ENCODE data around the gene TRIM3. TPM values are rescaled to one million over a fixed set of nuclear protein-coding genes. Genes with fewer than 3 reads are reported as not detected.

TRIM3 gene
- total RNA-seq, 2 donors from 2014 or later: 40.3 to 40.4 TPM

DNA sequence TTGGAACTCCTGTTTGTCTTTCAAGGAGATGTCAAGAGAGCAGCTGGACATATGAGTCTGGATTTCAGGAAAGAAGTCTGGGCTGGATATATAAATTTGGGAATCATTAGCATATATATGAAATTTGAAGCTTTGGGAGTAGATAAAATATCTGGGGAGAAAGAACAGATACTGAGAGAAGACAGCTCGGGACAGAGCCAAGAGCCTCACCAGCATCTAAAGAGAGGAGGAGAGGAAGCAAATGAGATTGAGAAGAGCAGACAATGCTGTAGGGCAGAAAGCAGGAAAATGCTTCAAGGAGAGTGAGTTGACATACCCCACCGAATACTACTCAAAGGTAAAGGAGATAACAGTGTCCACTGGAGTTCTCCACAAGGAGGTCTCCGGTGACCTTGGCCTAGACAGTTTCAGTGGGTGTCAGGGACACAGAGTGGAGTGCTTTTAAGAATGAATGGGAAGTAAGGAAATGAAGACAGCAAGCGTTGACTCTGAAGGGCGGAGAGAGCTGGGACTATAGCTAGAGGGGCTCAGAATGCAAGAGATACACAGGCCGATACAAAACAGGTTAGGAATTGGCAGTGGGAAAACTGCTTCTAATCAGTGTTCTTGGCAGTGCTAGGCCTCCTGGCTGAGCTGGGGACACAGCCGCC, 55.7 kb downstream of the TRIM3 start:
- no peak for ATAC-seq (ENCODE audit: insufficient number of reproducible peaks, low FRiP score, low read depth)
- peak overlapping the region in 1 of 2 donors; percentile 91 for H3K27ac ChIP-seq
- TF ChIP-seq, protein P1, sequence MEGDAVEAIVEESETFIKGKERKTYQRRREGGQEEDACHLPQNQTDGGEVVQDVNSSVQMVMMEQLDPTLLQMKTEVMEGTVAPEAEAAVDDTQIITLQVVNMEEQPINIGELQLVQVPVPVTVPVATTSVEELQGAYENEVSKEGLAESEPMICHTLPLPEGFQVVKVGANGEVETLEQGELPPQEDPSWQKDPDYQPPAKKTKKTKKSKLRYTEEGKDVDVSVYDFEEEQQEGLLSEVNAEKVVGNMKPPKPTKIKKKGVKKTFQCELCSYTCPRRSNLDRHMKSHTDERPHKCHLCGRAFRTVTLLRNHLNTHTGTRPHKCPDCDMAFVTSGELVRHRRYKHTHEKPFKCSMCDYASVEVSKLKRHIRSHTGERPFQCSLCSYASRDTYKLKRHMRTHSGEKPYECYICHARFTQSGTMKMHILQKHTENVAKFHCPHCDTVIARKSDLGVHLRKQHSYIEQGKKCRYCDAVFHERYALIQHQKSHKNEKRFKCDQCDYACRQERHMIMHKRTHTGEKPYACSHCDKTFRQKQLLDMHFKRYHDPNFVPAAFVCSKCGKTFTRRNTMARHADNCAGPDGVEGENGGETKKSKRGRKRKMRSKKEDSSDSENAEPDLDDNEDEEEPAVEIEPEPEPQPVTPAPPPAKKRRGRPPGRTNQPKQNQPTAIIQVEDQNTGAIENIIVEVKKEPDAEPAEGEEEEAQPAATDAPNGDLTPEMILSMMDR (IDR thresholded peaks at IDR 0.05): no peak
- peak overlapping the region; percentile 97 for H3K4me3 ChIP-seq
- no peaks in the 10 kb centered on the region for H3K27me3 ChIP-seq (replicated peaks; ENCODE audit: insufficient read depth)
- H3K36me3 ChIP-seq: no peaks in the 10 kb centered on the region
- no peak for DNase-seq (ENCODE audit: low spot score)
- peaks cover 5 to 24% of the 10 kb centered on the region in 2 donors for H3K4me1 ChIP-seq (ENCODE audit: control insufficient read depth in 1 of 2, low read depth in 2 of 2)
- H3K9me3 ChIP-seq: no peaks in the 10 kb centered on the region

DNA sequence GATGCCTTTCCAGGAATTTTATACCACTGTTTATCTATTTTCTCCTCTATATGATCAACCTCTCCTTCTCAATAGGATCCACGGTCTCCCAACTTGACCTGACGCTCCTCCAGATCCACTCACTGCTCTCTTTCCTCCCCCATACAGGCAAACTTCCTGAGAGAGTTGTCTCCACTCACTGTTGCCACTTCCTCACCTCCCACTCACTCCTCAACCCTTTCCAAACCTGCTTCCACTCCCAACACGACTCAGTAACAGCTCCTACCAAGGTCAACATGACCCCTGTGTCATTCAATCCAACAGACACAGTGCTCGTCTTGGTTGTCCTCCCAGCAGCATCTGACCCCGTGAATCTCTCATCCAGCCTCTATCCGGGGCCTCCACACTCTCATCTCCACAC, 57.9 kb downstream of the TRIM3 start:
- TF ChIP-seq, protein P1 (IDR thresholded peaks at IDR 0.05): no peak
- no peak for ATAC-seq (ENCODE audit: insufficient number of reproducible peaks, low FRiP score, low read depth)
- Histone ChIP-seq H3K27me3 (replicated peaks; ENCODE audit: insufficient read depth) (no peaks in the 10 kb centered on the region), H3K9me3 (no peaks in the 10 kb centered on the region), H3K4me1 (ENCODE audit: control insufficient read depth in 1 of 2, low read depth in 2 of 2) (peaks cover 5 to 24% of the 10 kb centered on the region in 2 donors), H3K4me3 (no peak overlapping the region), H3K36me3 (peaks cover 3% of the 10 kb centered on the region), H3K27ac (no peak overlapping the region)
- no peak for DNase-seq (ENCODE audit: low spot score)

DNA sequence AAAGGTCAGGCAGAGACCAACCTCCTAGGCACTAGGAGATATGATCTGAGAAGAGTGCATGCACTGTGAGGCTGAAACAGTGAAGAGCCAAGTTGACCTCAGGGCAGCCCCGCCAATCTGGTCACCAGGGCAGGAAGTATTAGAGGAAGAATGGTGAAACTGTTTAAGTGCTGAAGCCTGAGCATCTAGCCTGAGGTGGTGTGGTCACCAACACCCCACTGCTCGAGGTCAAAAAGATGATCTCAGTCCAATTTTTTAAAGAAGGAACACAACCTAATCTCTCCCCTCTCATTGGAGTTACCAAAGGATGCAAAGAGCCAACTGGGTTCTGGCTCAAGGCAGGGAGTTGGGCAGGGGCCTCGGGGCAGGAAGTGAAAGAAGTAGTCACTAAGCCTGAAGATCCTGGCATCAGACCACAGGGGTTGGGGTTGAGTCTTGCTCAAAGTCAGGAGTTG, 58.8 kb downstream of the TRIM3 start:
- Histone ChIP-seq H3K27me3 (replicated peaks; ENCODE audit: insufficient read depth) (no peaks in the 10 kb centered on the region), H3K27ac (no peak overlapping the region), H3K4me1 (ENCODE audit: control insufficient read depth in 1 of 2, low read depth in 2 of 2) (peaks cover 4 to 19% of the 10 kb centered on the region in 2 donors), H3K9me3 (no peaks in the 10 kb centered on the region), H3K36me3 (peaks cover 10% of the 10 kb centered on the region), H3K4me3 (no peak overlapping the region)
- DNase-seq (ENCODE audit: low spot score) (no peak), ATAC-seq (ENCODE audit: insufficient number of reproducible peaks, low FRiP score, low read depth) (no peak)
- TF ChIP-seq, protein P1 (IDR thresholded peaks at IDR 0.05): no peak

DNA sequence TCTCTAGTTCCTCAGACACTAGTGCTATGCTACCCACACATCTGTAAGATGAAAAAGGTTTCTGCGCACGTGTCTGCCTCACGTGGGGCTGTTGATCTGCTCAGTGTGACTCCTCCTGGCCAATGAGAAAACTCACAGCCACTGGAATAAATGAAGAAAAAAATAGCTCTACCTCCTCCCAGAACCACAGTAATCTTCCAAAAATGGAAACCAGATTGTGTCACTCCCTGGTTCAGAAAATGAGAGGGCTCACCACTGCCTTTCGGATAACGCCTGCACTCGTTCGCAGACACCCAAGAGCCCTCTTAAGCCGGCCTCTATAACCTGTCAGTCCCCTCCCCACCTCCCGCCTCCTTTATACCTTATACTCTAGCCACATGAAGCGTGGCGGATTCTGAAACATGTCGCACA, 59.9 kb downstream of the TRIM3 start:
- ATAC-seq (ENCODE audit: insufficient number of reproducible peaks, low FRiP score, low read depth) (no peak), DNase-seq (ENCODE audit: low spot score) (no peak)
- Histone ChIP-seq H3K4me1 (ENCODE audit: control insufficient read depth in 1 of 2, low read depth in 2 of 2) (peaks cover 0 to 15% of the 10 kb centered on the region in 2 donors), H3K9me3 (no peaks in the 10 kb centered on the region), H3K27ac (no peak overlapping the region), H3K36me3 (peaks cover 11% of the 10 kb centered on the region), H3K4me3 (no peak overlapping the region), H3K27me3 (replicated peaks; ENCODE audit: insufficient read depth) (no peaks in the 10 kb centered on the region)
- TF ChIP-seq, protein P1 (IDR thresholded peaks at IDR 0.05): no peak

DNA sequence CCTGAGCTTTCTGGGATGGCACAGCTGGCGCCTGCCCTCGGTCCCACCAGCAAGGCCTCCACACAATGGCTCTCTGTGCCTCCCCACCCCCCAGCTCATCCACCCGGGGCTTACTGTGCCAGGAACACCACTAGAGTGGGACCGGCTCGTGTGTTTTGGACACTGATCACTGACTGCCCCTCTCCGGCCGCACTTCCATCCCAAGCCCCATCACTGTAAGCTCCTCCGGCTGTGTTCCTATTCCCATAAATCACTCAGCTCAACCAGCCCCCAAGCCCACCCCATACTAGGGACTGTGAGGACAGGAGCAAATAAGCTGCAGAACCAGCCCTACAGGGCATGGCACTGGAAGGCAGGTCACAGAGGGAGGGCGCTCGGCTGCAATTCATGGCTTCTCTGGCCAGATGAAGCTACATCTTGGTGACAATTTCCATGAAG, 62.1 kb downstream of the TRIM3 start:
- no peaks in the 10 kb centered on the region for H3K9me3 ChIP-seq
- TF ChIP-seq, protein P1 (IDR thresholded peaks at IDR 0.05): no peak
- DNase-seq (ENCODE audit: low spot score) (no peak), ATAC-seq (ENCODE audit: insufficient number of reproducible peaks, low FRiP score, low read depth) (no peak)
- no peak overlapping the region for H3K27ac ChIP-seq
- H3K27me3 ChIP-seq (replicated peaks; ENCODE audit: insufficient read depth): no peaks in the 10 kb centered on the region
- no peaks in the 10 kb centered on the region for H3K4me1 ChIP-seq (ENCODE audit: control insufficient read depth in 1 of 2, low read depth in 2 of 2)
- H3K36me3 ChIP-seq: peaks cover 11% of the 10 kb centered on the region
- H3K4me3 ChIP-seq: no peak overlapping the region
